OCI-M2 (cell line): Measurements from ENCODE around the gene MZT1.

ENCODE experiments used
- DNase-seq: peaks from one replicate; lab custom pipeline; 2025; ENCODE audit not compliant: unreplicated experiment; lab: John Stamatoyannopoulos, UW

Gene MZT1

DNA sequence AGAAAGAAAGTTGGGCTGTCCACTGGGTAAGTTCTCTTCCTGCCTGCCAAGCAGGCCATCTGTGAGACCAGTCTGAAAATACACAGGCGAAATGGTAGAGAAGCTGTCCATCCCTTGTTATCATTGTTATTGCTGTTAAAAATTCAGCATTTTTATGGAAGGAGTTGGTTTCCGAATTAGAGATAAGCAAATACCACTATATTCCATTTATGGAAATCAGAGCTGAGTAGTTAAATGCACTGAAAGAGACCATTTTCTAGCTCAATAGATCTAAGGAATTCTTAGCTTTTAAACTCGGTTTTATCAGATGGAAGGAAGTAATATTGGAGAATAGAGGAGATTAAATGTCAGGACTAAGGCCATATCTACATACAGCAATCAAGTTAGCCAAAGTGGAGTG lies 40.7 kb downstream of the MZT1 start:
- DNase-seq, result no peak

GRCh38 chr13:72680353-72680752 lies 47.1 kb downstream of the MZT1 start:
- no peak for DNase-seq

DNA sequence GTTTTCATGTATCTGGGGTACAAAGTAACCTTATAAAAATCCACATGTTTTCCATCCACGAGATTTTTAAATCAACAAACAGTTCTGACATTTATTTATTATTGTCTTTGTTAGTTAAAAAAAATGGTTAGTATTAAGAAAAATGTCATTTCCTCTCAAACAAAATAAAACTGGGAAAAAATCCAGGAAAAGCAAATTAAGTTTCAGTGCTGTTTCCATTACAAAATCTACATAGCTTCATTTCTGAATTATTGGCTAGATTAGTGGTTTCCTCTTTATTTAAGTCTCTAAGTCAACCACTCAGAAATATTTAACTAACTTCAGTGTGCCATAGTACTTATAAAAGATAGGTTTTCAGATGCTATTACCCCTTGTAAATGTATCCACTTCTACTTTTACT lies 49.1 kb downstream of the MZT1 start:
- DNase-seq, result no peak

GRCh38 chr13:72677431-72677830 lies 50.0 kb downstream of the MZT1 start:
- no peak for DNase-seq

DNA sequence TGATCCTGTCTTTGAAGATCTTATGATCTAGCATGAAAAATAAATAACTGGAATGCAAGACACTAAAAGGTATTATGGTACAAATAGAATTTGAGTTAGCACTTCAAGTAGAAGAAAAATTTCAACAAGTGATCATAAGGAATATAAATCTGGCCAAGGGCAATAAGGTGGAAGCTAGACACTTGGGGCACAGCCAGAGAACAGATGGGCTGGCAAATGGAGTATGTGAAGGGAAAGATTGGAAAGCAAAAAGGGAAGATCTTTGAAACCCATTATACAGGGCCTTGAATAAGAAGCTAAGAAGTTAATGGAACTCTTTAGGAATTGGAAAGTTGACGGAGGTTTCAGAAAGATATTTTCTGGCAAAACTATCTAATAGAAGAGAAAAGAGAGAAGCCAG lies 61.0 kb downstream of the MZT1 start:
- no peak for DNase-seq

- no peak for DNase-seq
Observed at GRCh38 chr13:72662548-72662947, 64.9 kb downstream of the MZT1 start.
